GM12892 (cell line): ENCODE results near the gene SH3RF3.

Experiments used
- POLR2A ChIP-seq: IDR thresholded peaks from 2 replicates; pipeline ENCODE4 v1.6.1; 2011; ENCODE audit warnings: low read depth, low read length, control low read depth
- POLR2AphosphoS5 ChIP-seq: IDR thresholded peaks from 2 replicates; pipeline ENCODE4 v1.6.1; 2011; ENCODE audit warnings: low read depth, low read length, control low read depth

DNA sequence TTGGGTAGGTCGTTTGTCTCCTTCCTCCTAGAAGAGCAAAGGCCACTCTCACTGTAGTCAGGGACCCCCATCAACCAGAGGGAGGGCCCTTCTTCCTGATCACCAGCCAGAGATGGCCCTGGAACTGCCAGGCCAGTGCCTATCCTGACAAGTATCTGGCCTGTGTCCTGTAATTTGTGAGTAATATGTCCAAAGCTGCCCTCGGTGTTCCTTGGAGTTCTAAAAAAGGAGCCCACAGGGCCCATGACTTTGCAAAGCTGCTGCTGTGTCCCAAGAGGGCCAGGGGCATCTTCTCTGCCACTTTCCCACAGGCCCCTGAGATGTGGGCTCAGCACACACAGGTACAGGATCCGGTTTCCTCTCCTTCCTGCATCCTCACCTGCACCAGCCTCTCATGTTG lies 272.4 kb downstream of the SH3RF3 start:
- TF ChIP-seq POLR2AphosphoS5 (no peak), POLR2A (no peak)
